GM18951 (cell line): ENCODE results near the gene BICDL2.

Source experiments
- POLR2A ChIP-seq: IDR thresholded peaks from 4 replicates; pipeline ENCODE4 v1.6.1; 2011; ENCODE audit warnings: mild to moderate bottlenecking; ENCODE audit not compliant: insufficient read length, insufficient read depth; ENCODE audit errors: extremely low read depth
- in situ Hi-C: fragments of 300-500 bp; cut with MboI; formaldehyde crosslinking; loops from one replicate; pipeline ENCODE4 v1.12.0; 2022; ENCODE audit warnings: low sequenced_read_pairs, mixed read lengths, inconsistent platforms; ENCODE audit not compliant: unreplicated experiment

Gene BICDL2

GRCh38 chr16:3028716-3029319, 7.9 kb downstream of the BICDL2 start:
- TF ChIP-seq POLR2A, result no peak
- in situ Hi-C loops, result no loop called here

- in situ Hi-C loops, result no loop called here
- TF ChIP-seq POLR2A, result peak; percentile 8
These were observed 8.6 kb downstream of the BICDL2 start for GRCh38 chr16:3027983-3028715.

GRCh38 chr16:3027489-3027795, 9.3 kb downstream of the BICDL2 start:
- TF ChIP-seq POLR2A, result no peak
- in situ Hi-C loops, result no loop called here

- in situ Hi-C loops, result no loop called here
- no peak for TF ChIP-seq POLR2A
These were observed 9.9 kb downstream of the BICDL2 start for GRCh38 chr16:3026609-3027488.

GRCh38 chr16:3026003-3026378, 10.8 kb downstream of the BICDL2 start:
- in situ Hi-C loops, result no loop called here
- no peak for TF ChIP-seq POLR2A

GRCh38 chr16:3025032-3026002, 11.4 kb downstream of the BICDL2 start:
- TF ChIP-seq POLR2A, result no peak
- in situ Hi-C loops, result no loop called here

- in situ Hi-C loops, result no loop called here
- peak; percentile 90 for TF ChIP-seq POLR2A
These were observed 12.9 kb downstream of the BICDL2 start, which contains the start of the genes HCFC1R1 and THOC6 for GRCh38 chr16:3023669-3024478. Gene HCFC1R1, minus strand, starts transcription at chr16:3023942. Its CDS starts 1 bp downstream, at chr16:3023941. Gene THOC6, plus strand, starts transcription at chr16:3024035. Its CDS starts 292 bp downstream, at chr16:3024327.

GRCh38 chr16:3023415-3023668, 13.4 kb downstream of the BICDL2 start:
- in situ Hi-C loops, result no loop called here
- TF ChIP-seq POLR2A, result no peak

- TF ChIP-seq POLR2A, result no peak
- in situ Hi-C loops, result no loop called here
These were observed 13.9 kb downstream of the BICDL2 start for GRCh38 chr16:3022684-3023414.

DNA sequence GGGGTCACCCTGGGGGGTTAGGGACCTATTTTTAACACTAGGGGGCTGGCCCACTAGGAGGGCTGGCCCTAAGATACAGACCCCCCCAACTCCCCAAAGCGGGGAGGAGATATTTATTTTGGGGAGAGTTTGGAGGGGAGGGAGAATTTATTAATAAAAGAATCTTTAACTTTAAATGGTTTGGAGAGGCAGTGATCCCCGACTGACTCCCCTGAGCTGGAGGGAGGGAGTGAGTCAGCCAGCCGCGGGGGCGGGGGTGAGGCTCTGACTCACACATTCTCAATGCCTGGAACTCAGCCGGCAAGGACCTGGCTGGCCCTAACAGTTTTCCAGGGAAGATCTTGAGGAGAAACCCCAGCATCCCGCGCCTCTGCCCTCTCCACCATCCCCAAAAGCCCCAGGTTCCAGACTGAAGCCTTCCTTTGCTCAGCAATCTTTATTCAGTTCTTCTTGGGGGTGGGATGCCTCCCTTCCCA, 14.5 kb downstream of the BICDL2 start:
- no peak for TF ChIP-seq POLR2A

DNA sequence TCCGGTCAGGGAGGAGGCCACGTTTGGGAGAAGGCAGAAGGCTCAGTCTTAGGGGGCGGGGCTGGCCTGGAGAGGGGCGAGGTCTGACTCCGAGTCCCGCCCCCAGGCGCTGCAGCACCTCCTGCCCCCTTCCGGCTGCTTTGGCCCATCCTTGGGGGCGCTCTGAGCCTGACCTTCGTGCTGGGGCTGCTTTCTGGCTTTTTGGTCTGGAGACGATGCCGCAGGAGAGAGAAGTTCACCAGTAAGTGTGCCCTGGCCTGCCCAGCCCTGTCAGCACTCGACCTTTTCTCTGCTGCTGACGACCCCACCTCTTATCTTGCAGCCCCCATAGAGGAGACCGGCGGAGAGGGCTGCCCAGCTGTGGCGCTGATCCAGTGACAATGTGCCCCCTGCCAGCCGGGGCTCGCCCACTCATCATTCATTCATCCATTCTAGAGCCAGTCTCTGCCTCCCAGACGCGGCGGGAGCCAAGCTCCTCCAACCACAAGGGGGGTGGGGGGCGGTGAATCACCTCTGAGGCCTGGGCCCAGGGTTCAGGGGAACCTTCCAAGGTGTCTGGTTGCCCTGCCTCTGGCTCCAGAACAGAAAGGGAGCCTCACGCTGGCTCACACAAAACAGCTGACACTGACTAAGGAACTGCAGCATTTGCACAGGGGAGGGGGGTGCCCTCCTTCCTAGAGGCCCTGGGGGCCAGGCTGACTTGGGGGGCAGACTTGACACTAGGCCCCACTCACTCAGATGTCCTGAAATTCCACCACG, 15.1 kb downstream of the BICDL2 start:
- in situ Hi-C loops, result no loop called here
- TF ChIP-seq POLR2A, result no peak

More for the DNA sequence above, 14.5 kb downstream of the BICDL2 start:
- in situ Hi-C loops, result no loop called here
